Measurements from ENCODE around the gene KCNT1.

- TF ChIP-seq CTCF (IDR thresholded peaks at IDR 0.05) = no peak
- no peak for TF ChIP-seq POLR2AphosphoS5 (IDR thresholded peaks at IDR 0.05)
Measured at GRCh38 chr9:135745189-135745588, 43.2 kb downstream of the KCNT1 start.
